Measurements from ENCODE around the gene STX19. TPM values are rescaled to one million over a fixed set of nuclear protein-coding genes. Genes with fewer than 3 reads are reported as not detected.

The STX19 gene
- total and polyA plus RNA-seq, 11 donors: 0.25 TPM; not detected in 10

GRCh38 chr3:94020293-94020692 is 8.1 kb downstream of the STX19 start:
- DNase-seq (no peak), ATAC-seq (no peak)
- Histone ChIP-seq H3K27ac (no peak overlapping the region), H3K4me1 (peaks cover 0 to 8% (median 0%) of the 10 kb centered on the region in 12 donors), H3K9me3 (no peaks in the 10 kb centered on the region), H3K4me3 (no peak overlapping the region), H3K36me3 (peaks cover 0 to 7% (median 0%) of the 10 kb centered on the region in 9 donors), H3K27me3 (no peaks in the 10 kb centered on the region)
- 67 to 76% (median 71%) methylated on average over 3 of the region's 3 CpGs for WGBS, 4 donors
- TF ChIP-seq POLR2A (IDR thresholded peaks at IDR 0.05) (no peak), CTCF (IDR thresholded peaks at IDR 0.05) (no peak)
- intact Hi-C loops (cut with DNase I): no loop called here

GRCh38 chr3:94019659-94020058 is 8.7 kb downstream of the STX19 start:
- TF ChIP-seq POLR2A (IDR thresholded peaks at IDR 0.05) (no peak), CTCF (IDR thresholded peaks at IDR 0.05) (no peak)
- intact Hi-C loops (cut with DNase I): no loop called here
- H3K4me3 ChIP-seq: no peak overlapping the region
- DNase-seq (no peak), ATAC-seq (peak in 2 of 4 donors; percentile 33 to 68)
- H3K36me3 ChIP-seq: peaks cover 0 to 7% (median 0%) of the 10 kb centered on the region in 9 donors
- peaks cover 0 to 8% (median 0%) of the 10 kb centered on the region in 12 donors for H3K4me1 ChIP-seq
- 69 to 73% (median 71%) methylated on average over 2 of the region's 2 CpGs for WGBS, 4 donors
- no peak overlapping the region for H3K27ac ChIP-seq
- H3K9me3 ChIP-seq: no peaks in the 10 kb centered on the region
- no peaks in the 10 kb centered on the region for H3K27me3 ChIP-seq

- TF ChIP-seq POLR2A (IDR thresholded peaks at IDR 0.05) (no peak), CTCF (IDR thresholded peaks at IDR 0.05) (no peak)
- intact Hi-C loops (cut with DNase I): no loop called here
- 56 to 69% (median 64%) methylated on average over 1 of the region's 1 CpG for WGBS, 4 donors
- no peak for DNase-seq
- Histone ChIP-seq H3K9me3 (no peaks in the 10 kb centered on the region), H3K27ac (no peak overlapping the region), H3K36me3 (no peaks in the 10 kb centered on the region), H3K27me3 (no peaks in the 10 kb centered on the region), H3K4me3 (no peak overlapping the region), H3K4me1 (peaks cover 0 to 7% (median 0%) of the 10 kb centered on the region in 12 donors)
- ATAC-seq: no peak
Measured at GRCh38 chr3:94015025-94015424, 13.4 kb downstream of the STX19 start.

GRCh38 chr3:94012185-94012584 is 16.2 kb downstream of the STX19 start:
- TF ChIP-seq POLR2A (IDR thresholded peaks at IDR 0.05) (no peak), CTCF (IDR thresholded peaks at IDR 0.05) (no peak)
- H3K4me1 ChIP-seq: peaks cover 0 to 7% (median 0%) of the 10 kb centered on the region in 12 donors
- no peak for ATAC-seq
- no peaks in the 10 kb centered on the region for H3K36me3 ChIP-seq
- H3K9me3 ChIP-seq: no peaks in the 10 kb centered on the region
- WGBS, 4 donors: 60 to 76% (median 65%) methylated on average over 1 of the region's 1 CpG
- intact Hi-C loops (cut with DNase I): no loop called here
- DNase-seq: no peak
- no peaks in the 10 kb centered on the region for H3K27me3 ChIP-seq
- H3K27ac ChIP-seq: no peak overlapping the region
- no peak overlapping the region for H3K4me3 ChIP-seq

All from heart left ventricle (tissue), 16 donors.